Measurements from ENCODE around the gene YWHAE.
"Not testable (repeated sequence)": the region's sequence is repeated elsewhere in the genome, so short reads cannot be mapped to it uniquely, and the experiment has no call there.

YWHAE gene

GRCh38 chr17:1324201-1324771 is 75.7 kb downstream of the YWHAE start:
- no peak for DNase-seq

GRCh38 chr17:1323336-1323735 is 76.7 kb downstream of the YWHAE start:
- no peak for DNase-seq

GRCh38 chr17:1322480-1322879 is 77.5 kb downstream of the YWHAE start:
- no peak for DNase-seq

- no peak for DNase-seq
These were observed 78.0 kb downstream of the YWHAE start for GRCh38 chr17:1322014-1322428.

- no peak for DNase-seq
These were observed 84.1 kb downstream of the YWHAE start for GRCh38 chr17:1315891-1316403.

GRCh38 chr17:1315409-1315808 is 84.6 kb downstream of the YWHAE start:
- DNase-seq = no peak

GRCh38 chr17:1313270-1314005 is 86.6 kb downstream of the YWHAE start:
- no peak for DNase-seq

- DNase-seq = no peak
These were observed 87.7 kb downstream of the YWHAE start for GRCh38 chr17:1312261-1312870.

- DNase-seq = not testable (repeated sequence)
These were observed 92.2 kb downstream of the YWHAE start for GRCh38 chr17:1307829-1308228.

GRCh38 chr17:1304962-1305563 is 95.0 kb downstream of the YWHAE start:
- no peak for DNase-seq

- no peak for DNase-seq
These were observed 95.5 kb downstream of the YWHAE start for GRCh38 chr17:1304522-1304921.

- DNase-seq = no peak
These were observed 97.3 kb downstream of the YWHAE start for GRCh38 chr17:1302761-1303160.

GRCh38 chr17:1301546-1301945 is 98.5 kb downstream of the YWHAE start:
- DNase-seq = no peak

GRCh38 chr17:1300371-1300905 is 99.6 kb downstream of the YWHAE start:
- DNase-seq = no peak

GRCh38 chr17:1299552-1300370 is 100.3 kb downstream of the YWHAE start:
- DNase-seq = no peak

- peak; percentile 48 for DNase-seq
These were observed 101.4 kb downstream of the YWHAE start for GRCh38 chr17:1298606-1299005.

Measured in stimulated activated CD4-positive, alpha-beta T cell treated with anti-CD3 and anti-CD28 coated beads, Interleukin-12 subunit alpha, Interleukin-12 subunit beta, amount 100 ng/mL, for 4 hours (primary cell).